Fibroblast of gingiva (primary cell): ENCODE measurements around the gene RILPL1.
"Not testable (repeated sequence)": the region's sequence is repeated elsewhere in the genome, so short reads cannot be mapped to it uniquely, and the experiment has no call there.

Experiments used
- DNase-seq: peaks from one replicate; pipeline ENCODE4 v3.0.0-alpha.2; 2011; ENCODE audit warnings: low read depth

RILPL1 gene

DNA sequence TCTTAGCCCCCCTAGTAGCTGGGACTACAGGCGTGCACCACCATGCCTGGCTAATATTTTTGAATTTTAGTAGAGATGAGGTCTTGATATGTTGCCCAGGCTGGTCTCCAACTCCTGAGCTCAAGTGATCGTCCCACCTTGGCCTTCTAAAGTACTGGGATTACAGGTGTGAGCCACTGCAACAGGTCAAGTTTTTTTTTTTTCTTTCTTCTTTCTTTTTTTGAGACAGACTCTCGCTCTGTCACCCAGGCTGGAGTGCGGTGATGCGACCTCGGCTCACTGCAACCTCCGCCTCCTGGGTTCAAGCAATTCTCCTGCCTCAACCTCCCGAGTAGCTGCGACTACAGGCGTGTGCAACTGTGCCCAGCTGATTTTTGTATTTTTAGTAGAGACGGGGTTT lies 70.3 kb downstream of the RILPL1 start:
- not testable (repeated sequence) for DNase-seq

DNA sequence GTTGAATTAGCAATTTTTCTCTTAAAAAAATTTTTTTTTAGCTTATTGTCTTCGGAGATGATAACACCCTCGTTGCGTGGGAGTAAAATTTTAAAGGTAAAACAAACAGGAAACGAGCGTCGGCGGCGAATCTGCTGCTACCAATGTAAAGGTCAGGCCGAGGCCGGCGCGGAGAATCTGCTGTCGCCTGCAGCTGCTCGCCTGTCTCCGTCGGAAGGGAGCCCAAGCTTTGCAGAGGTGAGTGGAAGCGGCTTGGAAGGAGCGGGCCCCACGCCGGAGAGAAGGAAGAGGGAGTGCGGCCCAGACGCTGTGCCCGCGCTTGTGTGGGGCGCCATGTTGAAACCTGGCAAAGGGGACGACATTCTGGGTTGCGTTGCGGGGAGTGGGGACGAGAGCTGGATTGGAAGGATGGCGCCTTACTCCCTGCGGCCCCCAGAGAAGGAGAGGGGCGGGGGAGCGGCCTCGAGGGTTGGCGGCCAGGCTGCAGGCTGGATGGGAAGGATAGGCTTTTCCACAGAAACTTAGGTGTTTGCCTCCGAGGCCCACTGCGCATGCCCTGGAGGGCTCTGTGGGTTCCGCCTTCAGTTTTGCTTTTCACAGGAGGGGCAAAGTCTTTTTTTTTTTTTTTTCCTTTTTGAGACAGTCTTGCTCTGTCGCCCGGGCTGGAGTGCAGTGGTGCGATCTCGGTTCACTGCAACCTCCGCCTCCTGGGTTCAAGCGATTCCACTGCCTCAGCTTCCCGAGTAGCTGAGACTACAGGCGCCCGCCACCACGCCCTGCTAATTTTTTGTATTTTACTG lies 75.3 kb downstream of the RILPL1 start, which contains the start of gene SNRNP35:
Gene SNRNP35, plus strand, starts transcription at position 160 of the 800 bp plus-strand sequence. CDS start 7,402 bp downstream, outside the sequence.
- peak; percentile 85 for DNase-seq

DNA sequence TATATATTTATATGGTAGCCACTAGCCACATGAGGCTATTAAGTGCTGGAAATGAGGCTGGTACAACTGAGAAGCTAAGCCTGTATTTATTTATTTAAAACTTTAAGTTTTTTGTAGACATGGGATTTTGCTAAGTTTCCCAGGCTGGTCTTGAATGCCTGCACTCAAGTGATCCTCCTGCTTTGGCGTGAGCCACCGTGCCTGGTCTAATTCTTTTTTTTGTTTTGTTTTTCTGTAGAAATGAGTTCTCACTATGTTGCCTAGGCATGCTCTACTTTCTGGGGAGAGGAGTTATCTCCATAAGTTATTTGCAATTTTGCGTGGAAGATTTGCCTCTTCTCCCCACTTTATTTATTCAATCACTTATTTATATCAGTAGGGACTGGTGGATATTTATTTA lies 80.4 kb downstream of the RILPL1 start:
- no peak for DNase-seq

DNA sequence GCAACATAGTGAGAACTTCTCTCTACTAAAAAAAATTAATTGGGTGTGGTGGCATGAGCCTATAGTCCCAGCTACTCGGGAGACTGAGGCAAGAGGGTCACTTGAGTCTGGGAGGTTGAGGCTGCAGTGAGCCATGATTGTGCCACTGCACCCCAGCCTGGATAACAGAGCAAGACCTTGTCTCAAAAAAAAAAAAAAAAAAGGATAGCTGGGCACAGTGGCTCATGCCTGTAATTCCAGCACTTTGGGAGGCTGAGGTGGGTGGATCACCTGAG lies 81.3 kb downstream of the RILPL1 start:
- not testable (repeated sequence) for DNase-seq

DNA sequence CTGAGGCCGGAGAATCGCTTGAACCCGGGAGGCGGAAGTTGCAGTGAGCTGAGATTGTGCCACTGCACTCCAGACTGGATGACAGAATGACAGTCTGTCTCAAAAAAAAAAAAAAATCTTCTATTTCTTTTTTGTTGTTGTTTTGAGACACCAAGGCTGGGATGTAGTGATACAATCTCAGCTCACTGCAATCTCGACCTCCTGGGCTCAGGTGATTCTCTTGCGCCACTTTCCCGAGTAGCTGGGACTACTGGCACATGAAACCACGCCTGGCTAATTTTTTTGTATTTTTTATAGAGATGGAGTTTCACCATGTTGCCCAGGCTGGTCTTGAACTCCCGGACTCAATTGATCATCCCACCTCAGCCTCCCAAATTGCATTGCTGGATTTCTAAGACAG lies 82.9 kb downstream of the RILPL1 start:
- no peak for DNase-seq

DNA sequence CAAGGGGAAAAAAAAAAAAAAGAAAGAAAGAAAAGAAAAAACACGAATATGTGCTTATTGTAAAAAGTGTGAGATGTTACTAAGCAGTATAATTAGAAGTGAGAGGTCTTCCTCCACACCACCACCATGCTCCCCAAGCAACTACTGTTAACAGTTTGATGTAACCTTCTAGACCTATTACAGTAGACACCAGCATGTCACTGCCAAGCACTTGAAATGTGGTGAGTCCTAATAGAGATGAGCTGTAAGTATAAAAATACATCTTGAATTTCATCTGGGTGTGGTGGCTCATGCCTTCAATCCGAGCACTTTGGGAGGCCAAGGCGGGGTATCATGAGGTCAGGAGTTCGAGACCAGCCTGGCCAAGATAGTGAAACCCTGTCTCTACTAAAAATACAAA lies 83.7 kb downstream of the RILPL1 start:
- no peak for DNase-seq

DNA sequence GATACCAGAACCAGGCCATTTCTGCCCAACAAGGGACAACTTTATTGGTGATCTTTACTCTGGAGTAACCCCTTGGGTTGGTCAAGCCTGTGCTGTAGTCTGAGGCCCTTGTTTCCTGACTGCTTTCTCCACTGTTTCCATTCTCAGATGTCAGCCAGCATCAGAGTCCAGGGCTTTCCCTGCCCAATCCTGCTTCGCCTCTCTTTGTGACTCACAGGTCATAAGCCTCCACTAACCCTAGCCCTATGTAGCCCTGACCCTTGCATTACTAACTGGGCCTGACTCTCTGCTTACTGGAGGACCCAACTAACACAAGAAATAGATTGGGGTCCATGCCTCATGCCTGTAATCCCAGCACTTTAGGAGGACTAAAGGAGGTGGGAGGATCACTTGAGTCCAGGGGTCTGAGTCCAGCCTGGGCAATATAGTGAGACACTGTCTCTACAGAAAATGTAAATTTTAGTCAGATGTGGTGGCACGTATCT lies 84.2 kb downstream of the RILPL1 start:
- no peak for DNase-seq

DNA sequence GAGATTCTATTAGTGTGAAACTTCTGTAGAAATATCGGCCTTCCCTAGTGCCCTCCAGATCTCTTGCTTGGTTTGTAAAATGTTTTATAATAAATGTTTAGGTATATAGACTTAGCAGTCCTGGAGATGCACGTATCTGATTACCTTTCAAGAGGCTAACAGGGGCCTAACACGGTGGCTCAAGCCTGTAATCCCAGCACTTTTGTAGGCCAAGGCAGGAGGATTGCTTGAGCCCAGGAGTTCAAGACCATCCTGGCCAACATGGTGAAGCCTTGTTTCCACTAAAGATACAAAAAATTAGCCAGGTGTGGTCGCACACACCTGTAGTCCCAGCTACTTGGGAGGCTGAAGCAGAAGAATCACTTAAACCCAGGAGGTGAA lies 87.2 kb downstream of the RILPL1 start:
- DNase-seq = no peak

DNA sequence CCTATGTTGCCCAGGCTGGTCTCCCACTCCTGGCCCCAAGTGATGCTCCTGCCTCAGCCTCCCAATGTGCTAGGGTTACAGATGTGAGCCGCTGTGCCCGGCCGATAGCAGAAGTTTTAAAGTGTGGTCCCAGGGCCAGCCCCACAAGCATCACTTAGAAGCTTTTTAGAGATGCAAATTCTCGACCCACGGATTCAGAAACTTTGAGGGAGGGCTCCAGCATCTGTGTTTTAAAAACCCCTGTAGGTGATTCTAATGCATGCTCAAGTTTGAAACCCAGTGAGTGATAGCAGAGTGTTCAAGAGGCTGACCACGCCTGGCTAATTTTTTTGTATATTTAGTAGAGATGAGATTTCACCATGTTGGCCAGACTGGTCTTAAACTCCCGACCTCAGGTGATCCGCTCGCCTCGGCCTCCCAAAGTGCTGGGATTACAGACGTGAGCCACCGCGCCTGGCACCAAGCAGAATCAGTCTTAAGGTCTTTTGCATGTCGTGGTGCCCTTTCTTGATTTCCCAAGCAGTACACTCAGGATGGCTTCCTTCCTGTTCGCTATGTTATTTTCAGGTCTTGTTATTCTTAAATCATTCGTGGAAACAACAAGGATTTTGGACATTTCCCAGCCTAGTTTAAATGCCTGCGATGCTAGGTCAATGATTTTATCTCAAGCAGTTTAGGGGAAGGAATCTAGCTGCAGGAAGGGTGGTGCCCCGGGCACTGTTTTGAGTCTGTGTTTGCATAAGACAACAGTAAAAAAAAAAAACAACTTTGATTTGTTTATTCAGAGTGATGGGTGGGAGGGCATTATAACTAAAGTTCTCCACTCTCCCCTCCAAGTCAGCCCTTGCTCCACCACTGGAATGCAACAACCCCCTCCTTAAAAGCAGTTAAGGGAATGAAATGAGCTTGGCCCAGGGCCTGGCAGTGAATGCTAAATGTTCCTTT lies 87.9 kb downstream of the RILPL1 start:
- peak; percentile 84 for DNase-seq

DNA sequence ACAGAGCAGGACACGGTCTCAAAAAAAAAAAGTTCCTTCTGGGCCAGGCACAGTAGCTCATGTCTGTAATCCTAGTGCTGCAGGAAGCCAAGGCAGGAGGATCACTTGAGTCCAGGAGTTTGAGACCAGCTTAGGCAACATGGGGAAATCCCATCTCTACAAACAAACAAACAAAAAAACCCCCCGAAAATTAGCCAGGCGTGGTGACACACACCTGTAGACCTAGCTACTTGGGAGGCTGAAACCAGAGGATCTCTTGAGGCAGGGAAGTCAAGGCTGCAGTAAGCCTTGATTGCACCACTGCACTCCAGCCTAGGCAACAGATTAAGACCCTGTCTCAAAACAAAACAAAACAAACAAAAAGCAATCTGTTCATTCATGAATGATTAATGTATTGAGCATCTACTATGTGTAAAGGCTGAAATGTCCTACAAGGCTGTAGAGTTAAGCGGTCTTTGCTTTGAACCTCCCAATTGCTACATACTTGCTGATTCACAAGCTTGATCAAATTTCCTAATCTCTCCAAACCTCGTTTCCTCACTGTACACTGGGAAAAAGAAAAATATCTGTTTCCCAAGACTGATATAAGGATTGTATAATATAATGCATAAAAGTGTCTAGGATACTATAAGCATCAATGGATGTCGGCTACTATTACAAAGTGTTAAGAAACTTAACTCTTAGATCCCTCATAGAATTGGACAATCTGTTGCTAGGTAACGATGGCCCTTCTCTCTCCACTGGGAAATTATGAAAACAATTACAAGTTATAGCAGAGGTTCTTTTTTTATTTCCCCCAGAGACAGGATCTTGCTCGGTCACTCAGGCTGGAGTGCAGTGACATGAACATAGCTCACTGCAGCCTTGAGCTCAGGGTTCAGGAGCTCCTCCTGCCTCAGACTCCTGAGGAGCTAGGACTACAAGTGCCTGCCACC lies 89.2 kb downstream of the RILPL1 start:
- peak; percentile 85 for DNase-seq

DNA sequence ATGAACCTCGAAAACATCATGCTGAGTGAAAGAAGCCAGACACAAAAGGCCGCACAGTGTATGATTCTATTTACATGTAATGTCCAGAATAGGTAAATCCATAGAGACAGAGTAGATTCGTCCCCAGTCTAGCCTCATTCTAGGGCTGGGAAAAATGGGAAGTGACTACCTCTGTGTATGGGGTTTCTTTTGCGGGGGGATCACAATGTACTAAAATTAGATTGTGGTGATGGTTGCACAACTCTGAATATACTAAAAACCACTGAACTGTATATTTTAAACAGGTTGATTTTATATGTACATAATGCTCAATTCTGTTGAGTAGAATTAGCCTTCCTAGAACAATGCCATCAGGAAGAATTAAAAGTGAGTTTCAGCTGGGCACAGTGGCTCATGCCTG lies 90.7 kb downstream of the RILPL1 start:
- DNase-seq = no peak

DNA sequence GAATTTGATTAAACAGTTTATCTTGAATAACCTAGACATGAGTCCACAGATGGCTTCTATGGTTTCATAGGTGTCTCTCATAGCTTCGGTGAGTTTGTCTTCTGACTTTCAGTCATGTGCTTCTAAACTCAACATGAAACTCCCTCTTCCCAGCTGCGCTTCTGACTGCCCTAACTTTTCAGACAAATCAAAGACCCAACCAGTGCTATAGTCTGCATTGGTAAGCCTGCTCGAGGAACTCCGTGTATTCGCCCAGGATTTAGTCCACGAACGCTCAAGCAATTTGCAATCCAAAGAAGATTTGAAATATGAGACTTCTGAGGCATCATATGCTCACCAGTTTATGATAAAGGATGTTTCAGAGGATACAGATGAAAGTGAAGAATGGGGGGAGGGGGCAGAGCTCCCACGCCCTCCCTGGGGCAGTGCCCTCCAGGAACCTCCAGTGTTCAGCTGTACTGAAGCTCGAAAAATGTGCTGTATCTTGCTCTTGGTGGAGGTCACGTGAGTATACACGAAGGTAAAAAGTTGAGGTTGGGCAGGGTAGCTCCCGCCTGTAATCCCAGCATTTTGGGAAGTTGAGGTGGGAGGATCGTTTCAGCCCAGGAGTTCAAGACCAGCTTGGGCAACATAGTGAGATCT lies 91.9 kb downstream of the RILPL1 start:
- DNase-seq = no peak

DNA sequence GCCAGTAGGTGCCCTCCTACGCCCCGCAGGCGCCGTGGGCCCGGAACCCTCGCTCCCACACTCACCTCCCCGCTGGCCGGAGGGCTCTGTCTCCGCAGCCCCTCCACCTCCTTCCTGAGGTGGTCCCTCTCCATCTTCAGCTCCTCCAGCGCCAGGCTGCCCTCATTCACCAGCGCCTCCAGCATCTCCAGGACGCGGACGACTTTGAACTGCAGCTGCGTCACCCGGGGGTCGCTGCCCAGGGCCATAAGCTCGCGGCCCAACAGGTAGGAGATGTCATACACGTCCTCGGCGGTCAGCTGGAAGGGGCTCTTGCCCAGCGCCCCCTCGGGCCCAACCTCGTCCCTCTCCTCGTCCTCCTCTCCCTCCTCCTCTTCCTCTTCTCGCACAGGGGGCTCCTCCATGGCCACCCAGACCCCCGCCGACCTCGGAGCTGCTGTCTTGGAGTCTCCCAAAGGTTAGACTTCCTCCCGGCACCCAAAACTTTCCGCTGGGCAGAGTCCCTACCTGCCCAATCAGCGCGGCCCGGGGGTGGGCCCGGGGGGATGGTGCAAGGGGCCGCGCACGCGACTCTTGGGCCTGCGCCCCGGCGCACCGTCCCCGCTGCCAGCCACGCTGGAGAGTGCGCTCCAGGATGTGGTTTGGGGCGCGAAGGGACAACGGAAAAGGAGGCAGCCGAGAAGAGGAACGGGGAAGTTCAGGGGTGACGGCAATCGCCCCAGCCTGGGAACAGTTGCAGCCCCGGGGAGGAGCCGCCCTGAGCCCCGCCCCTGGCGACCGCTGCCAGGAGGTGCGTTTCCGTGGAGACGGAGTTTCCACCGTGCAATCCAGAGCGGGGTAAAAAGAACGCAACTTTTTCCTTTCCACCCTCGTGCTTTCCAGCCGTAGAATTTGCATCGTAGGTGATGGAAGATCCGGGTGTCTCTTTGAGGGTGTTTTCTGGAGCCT lies 97.2 kb downstream of the RILPL1 start, which contains the start of gene RILPL2:
Gene RILPL2, minus strand, starts transcription at position 668 of the 948 bp plus-strand sequence. Its CDS starts 264 bp downstream, at position 404.
- DNase-seq = peak; percentile 95

DNA sequence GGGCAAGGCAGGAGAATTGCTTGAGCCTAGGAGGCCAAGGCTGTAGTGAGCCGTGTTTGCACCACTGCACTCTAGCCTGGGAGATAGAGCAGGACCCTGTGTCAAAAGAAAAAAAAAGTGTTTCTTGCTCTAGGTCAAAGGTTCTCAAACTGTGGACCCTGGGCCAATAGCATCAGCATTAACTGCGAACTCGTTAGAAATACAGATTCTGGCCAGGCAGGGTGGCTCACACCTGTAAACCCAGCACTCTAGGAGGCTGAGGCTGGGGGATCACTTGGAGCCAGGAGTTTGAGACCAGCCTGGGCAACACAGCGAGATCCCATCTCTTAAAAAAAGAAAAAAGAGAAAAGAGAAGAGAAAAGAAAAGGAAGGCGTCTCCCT lies 97.9 kb downstream of the RILPL1 start:
- no peak for DNase-seq

DNA sequence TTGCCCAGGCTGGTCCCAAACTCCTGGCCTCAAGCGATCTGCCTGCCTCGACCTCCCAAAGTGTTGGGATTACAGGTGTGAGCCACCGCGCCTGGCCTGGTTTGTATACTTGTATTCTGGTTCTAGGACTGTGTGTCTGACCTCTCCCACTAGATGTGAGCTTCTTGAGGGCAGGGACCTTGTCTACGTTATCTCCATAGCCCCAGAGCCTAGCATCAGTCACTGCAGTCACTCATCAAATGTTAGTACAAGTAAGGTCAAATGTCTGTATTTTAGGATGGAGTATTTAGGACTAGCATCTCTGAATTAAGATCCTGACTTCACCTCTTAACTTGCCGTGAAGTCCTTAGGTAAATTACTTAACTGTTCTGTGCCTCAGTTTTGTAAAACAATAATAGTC lies 99.9 kb downstream of the RILPL1 start:
- no peak for DNase-seq

DNA sequence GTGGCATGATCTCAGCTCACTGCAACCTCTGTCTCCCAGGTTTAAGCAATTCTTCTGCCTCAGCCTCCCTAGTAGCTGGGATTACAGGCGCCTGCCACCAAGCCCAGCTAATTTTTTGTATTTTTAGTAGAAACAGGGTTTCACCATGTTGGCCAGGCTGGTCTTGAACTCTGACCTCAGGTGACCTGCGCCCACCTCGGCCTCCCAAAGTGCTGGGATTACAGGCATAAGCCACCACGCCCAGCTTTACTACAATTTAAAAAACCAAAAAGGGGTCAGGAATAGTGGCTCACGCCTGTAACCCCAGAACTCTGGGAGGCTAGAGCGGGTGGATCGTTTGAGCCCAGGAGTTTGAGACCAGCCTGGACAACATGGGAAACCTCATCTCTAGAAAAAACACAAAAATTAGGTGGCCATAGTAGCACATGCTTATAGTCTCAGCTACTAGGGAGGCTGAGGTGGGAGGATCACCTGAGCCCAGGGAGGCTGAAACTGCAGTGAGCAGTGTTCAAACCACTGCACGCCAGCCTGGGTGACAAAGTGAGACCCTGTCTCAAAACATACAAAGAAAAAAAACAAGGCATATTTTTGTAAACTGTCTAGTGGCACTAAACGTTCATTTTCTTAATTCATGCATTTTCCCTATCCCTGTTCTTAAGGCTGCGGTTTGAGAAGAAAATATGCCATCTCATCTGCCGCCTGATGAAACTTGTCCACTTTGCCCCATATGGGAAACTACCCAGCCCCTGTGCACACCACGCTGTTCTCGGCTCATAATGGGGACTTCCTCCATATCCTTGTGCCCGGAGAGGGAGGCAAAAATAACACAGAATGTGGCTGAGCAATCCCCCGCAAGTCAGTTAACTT lies 101.3 kb downstream of the RILPL1 start:
- DNase-seq = peak; percentile 84

DNA sequence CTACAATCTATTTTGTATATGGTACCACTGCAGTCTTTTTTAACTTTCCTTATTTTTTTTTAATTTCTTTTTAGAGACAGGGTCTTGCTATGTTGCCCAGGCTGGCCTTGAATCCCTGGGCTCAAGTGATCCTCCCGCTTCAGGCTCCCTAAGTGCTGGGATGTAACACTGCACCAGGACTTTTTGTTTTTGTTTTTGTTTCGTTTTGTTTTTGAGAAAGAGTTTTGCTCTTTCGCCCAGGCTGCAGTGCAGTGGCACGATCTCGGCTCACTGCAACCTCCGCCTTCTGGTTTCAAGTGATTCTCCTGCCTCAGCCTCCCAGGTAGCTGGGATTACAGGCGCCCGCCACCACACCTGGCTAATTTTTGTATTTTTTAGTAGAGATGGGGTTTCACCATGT lies 104.4 kb downstream of the RILPL1 start:
- not testable (repeated sequence) for DNase-seq

DNA sequence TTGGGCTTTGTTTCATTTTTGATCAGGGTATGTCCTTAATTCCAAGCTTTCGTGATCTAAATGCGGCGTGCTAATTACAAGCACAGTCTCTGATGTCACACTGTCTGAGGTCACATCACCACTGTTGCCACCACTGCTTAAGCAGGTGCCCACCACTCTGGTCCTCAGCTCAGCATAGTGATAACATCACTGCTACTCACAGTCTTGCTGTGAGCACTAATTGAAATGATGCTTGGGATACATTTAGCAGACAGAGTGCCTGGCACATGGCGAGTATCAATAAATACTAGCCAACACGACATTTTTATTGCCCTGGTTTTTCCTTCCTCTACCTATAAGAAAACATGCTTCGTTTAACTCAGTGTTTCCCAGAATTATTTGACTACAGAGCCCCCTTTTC lies 104.9 kb downstream of the RILPL1 start:
- DNase-seq = no peak
